Activated gamma-delta T cell treated with anti-CD3 and anti-CD28 coated beads, Interleukin-2, amount 50 U/mL, for 16 hours (primary cell): Measurements from ENCODE around the gene ILDR2.

ENCODE experiments used
- DNase-seq: peaks from one replicate; pipeline ENCODE4 v3.0.0-alpha.2; 2020; ENCODE audit warnings: low read depth

Gene ILDR2

DNA sequence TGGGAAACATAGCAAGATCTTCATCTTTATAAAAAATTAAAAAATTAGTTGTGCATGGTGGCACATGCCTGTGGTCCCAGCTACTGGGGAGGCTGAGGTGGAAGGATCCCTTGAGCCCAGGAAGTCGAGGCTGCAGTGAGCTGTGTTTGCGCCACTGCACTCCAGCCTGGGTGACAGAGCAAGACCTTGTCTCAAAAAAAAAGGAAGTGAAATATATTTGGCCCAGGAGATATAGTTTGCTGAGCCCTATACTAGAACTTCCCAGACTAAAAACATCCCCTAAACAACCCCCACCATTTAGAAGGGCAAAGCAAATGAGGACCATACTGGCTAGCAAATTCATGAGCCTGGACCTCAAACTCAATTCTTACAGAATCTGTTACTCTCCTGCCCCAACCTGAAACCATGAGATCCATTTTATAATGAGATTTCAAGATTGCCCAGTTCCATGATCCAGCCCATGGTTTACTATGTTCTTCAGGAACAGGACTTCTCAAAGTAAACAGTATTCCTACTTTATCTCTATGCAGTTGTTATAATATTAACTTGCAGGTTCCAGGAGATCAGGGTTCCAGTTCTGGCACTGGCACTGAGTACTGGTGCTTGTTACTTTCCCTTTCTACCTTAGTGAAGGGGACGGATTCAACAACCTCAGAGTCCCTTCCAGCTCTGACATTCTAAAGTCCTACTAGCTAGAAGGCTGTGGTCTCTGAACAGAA is 50.4 kb downstream of the ILDR2 start:
- no peak for DNase-seq

DNA sequence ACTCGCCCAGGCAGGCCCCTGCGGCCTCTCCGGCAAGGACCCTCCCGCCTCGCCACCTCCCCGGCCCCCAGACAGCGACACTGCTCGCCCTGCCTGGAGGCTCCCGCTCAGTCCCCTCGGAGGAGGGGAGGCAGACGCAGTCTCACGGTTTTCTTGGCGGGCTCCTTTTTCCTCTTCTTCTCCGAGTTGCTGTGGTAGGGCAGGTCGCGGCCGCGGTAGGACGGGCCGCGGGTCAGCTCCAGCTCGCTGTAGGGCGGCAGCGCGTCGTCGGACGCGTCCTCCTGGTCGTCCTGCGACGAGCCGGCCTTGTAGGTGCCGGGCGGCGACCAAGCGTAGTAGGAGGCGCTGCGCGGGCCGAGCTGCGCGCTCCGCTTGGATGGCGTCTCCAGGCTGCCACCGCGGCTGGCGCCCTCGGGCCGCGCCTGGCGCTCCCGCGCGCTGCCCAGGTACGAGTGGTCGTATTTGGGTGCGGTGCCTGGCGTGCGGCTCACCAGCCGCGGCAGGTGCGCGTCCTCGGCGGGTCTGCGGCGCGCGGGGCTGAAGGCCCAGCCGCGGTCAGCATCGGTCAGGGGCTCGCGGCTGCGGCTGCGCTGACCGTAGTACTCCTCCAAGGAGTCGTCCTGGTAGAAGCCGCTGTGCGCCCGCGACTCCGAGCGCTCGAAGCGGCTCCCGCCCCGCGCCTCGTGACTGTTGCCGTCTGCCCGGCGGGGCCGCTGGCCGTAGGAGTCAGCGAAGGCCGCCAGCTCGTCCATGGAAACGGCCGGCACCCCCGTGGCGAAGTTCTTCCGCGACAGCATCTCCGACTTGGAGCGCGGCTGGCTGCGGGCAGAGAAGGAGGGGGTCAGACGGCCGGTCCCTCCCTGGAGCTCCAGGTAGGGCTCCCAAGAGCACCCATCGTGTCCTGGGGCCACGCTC is 54.5 kb downstream of the ILDR2 start:
- DNase-seq = no peak

- DNase-seq = no peak
These were observed 56.4 kb downstream of the ILDR2 start for GRCh38 chr1:166918956-166919316.

DNA sequence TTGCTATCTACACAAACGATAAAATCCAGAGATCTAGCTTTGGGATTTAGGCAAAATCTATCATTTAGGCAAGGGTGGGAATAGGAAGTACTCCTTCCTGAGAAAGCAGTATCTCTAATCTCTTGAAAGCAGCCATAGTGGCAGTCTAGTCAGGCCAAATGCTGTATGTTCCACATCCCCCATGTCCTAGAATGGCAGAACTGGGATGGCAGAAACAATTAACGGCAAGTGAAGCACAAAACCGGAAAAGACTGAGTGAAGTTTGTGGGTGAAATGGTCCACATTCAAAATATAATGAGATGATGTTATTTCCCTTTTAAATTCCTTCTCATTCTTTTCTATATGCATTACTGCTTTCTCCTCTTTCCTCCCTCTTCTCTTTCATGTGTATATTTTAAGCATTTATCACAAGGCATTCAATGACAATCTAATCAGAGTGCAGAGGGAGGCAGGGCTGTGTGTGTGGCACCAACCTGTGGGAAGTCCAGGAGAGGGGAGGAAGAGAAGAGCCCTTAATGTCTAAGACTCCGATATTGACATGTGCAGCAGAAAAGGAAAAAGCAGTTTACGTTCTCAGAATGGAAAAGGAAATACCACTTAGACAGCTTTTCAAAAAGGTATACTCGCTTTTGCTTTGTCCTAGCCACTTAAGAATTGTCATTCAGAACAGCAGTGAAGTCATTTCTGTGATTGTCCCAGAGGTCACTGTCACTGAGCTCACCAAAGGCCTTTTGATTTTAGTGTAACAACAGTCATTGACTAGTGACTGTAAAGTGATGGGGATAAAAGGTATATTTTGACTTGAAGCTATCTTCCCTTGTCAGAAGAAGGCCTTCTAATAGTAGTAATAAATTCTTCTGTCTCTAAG is 57.0 kb downstream of the ILDR2 start:
- no peak for DNase-seq

DNA sequence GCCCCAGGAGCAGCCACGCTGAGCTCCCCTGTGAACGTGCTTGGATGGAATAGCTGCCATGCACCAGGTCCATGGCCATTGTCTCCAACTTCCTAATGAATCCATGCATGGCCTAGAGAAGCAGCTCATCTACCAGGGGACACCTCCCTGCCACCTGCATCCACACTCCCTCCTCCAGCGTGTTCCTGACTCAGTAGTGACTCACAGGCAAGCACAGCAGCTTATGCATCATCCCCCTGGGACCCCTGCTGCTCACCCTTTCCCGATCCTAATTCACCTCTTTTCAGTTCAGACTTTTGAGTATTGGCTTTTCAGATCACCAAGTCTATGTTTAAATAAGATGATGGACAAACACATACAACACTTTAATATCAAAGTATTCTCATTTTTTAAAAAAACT is 59.4 kb downstream of the ILDR2 start:
- no peak for DNase-seq

GRCh38 chr1:166915042-166915441 is 60.3 kb downstream of the ILDR2 start:
- DNase-seq = no peak

DNA sequence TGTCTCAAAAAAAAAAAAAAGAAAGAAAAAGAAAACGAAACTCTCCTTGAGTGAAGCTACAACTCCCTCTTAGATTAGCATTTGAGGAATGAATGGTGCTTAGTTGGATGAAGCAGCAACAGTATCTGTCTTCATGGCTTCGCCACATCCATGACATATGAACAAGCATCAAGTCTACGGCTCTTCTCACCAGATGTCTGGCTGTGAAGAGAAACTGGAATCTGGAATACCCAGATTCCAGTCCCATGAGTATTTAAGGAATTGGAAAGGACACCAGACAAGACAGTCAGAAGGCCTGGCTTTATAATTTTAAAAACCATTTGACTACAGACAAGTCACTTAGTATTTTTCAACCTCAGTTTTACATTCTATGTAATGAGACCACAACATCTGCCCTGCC is 61.2 kb downstream of the ILDR2 start:
- DNase-seq = no peak

GRCh38 chr1:166911624-166912023 is 63.7 kb downstream of the ILDR2 start:
- DNase-seq = no peak

DNA sequence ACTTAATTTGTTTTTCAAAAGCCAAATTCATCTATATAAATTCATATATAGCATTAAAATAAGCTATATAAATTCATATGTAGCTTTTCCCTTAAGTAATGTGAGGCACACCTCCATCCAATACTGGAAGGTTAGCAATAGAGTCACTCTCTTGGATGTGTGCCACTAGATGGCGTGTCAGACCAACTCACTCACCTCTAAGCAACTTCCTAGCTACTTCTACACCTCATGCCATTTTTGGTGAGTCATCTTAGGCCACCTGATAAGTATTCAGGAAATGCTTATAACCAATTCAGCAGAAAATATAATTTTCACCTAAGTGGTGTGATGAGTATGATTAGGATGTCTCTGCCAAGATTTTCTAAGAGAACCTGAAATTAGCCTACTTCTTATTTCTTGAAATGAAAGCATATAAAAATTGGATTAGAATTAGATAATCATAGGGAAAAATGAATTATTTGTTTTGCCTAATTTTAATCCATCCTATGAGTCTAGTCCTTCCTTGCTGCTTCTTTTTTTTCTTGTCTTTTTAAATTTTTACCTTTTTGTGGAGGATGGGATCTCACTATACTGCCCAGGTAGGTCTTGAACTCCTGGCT is 64.8 kb downstream of the ILDR2 start:
- peak; percentile 55 for DNase-seq

DNA sequence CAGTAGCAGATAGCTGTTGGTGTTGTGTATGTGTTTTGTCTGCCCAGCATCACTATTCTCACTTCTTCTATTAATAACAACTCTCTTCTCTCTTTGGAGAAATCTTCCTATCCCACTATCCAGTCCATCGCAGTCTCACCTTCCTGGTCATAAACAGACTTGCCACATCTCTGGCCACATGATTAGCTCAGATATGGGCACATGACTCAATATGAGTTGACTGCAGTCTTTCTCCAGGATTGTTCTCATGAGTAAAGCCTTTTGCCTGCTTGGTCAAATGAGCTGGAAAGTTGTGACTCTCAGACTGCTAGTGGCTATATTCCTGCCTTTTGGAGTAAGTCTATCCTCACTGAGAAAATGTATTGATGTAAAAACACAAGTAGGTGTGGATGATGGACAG is 66.4 kb downstream of the ILDR2 start:
- no peak for DNase-seq

- no peak for DNase-seq
These were observed 67.6 kb downstream of the ILDR2 start for GRCh38 chr1:166907763-166908162.

DNA sequence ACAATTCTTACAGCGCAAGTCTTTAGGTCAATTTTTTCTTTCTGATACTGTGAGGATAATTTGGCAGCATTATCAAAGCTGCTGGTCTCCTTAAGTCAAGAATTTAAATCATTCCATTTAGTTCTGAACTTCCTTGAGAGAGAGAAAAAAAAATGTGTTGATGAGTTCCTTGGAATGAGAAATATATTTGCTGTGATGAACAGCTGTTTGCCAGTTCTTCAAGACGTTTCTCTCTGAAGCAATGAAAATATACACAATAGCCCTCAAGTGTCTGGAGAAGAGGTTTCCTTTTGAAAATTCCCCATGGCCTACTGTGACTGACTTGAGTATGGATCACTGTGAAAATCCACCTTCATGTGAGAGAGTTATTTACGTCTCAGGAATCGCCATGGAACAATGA is 68.3 kb downstream of the ILDR2 start:
- DNase-seq = no peak

GRCh38 chr1:166906647-166907046 is 68.7 kb downstream of the ILDR2 start:
- DNase-seq = no peak

DNA sequence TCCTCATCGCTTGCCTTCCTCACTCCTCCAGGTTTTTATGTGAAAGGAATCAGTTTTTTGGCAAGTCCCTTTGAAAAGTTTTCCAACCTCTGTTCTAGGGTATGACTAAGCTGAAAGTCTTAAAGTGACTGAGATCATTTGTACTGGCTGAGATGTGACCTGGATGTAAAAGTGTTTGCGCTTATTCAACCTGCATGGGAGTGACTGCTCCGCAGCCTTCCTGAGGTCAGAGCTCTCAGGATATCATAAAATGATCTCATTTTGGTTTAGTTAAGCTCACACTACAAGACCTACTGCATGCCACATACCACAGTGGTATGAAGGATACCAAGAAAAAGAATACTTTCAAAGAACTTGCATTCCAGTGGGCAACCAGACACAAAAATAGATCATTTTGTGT is 69.4 kb downstream of the ILDR2 start:
- no peak for DNase-seq

- DNase-seq = no peak
These were observed 70.2 kb downstream of the ILDR2 start for GRCh38 chr1:166905136-166905535.

DNA sequence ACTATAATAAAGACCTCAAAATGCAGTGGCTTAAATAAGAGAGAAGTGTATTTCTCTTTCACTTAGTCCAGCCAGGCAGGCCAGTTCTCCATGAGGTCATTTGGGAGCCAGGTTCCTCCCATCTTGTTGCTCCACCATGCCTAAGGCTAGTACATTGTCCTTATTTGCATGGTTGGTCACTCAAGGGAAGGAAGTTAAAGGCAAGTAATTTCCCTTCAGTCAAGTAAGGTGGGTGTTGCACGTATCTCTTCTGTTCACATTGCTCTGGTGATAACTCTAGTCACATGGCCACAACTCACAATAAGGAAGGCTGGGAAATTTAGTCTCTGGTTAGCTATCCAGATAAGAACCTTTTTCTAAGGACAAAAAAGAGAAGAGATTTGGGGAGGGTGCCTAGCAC is 72.1 kb downstream of the ILDR2 start:
- DNase-seq = no peak

DNA sequence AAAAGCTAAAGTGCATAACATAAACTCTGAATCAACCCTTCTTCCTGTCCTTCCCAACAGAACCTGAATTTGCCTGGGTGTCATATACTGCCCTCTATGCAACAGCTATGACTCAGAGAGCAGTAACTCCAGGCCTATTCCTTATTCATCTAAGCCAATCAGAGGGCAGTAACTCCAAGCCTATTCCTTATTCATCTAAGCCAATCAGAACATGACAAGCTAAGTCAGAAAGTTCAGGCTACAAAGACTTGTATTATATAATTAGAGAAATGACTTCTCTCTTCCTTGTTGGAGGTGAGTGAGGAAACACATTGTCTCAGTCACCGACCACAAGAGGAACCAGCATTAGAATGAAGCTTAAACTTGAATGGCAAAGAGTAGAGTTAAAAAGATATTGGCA is 73.1 kb downstream of the ILDR2 start:
- DNase-seq = no peak

GRCh38 chr1:166900987-166901386 is 74.4 kb downstream of the ILDR2 start:
- DNase-seq = no peak

DNA sequence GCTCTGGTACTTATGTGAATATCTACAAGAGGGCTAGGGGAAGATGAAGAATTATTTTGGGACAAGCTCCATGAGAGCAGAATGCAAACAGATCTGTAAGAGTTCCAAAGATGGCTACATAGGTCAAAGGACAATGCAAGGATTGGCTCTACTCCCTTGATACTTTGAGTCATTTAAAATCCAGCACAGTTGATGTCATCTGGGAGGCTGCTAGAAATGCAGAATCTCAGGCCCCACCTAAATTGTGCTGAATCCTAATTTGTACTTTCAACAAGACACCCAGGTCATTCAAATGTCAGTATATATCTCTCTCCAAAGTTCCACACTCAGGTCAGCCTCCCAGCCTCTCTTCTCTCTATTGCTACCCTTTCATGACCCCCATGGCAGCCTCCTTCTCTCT is 75.6 kb downstream of the ILDR2 start:
- DNase-seq = no peak

DNA sequence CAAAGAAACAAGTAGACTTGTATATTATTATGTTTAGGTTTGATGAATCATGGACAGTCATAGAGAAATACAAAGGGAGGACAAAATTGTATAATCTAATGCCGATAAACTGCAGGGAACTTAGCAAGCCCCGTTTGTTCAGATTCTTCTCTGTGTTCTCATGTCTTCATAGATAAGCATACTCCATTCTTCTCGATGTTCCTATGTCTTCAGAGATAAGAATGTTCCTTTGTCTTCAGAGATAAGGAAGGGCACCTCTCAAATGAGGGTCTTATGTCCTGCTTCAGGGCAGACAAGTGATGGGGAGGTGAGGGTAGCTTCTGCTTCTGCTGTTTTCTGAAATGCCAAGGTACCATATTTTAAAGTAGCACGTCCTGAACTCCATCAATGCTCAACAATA is 79.6 kb downstream of the ILDR2 start:
- no peak for DNase-seq

GRCh38 chr1:166889776-166890175 is 85.6 kb downstream of the ILDR2 start:
- DNase-seq = no peak
